Epithelial cell of esophagus (primary cell): ENCODE results near the gene FCN2.

Source experiments
- DNase-seq: peaks from one replicate; pipeline ENCODE4 v3.0.0; 2010; ENCODE audit warnings: low read depth
- H3K4me3 ChIP-seq: 2 replicates; pipeline ENCODE4 v1.5.1; 2011; ENCODE audit warnings: mild to moderate bottlenecking, low read length, control low read depth
- TF ChIP-seq, protein P1 (sequence below): IDR thresholded peaks from 2 replicates; pipeline ENCODE4 v1.5.1; 2011; ENCODE audit warnings: low read depth, mild to moderate bottlenecking, low read length, control low read depth, inconsistent platforms; ENCODE audit not compliant: insufficient read depth; ENCODE audit errors: missing control alignments

FCN2 gene

DNA sequence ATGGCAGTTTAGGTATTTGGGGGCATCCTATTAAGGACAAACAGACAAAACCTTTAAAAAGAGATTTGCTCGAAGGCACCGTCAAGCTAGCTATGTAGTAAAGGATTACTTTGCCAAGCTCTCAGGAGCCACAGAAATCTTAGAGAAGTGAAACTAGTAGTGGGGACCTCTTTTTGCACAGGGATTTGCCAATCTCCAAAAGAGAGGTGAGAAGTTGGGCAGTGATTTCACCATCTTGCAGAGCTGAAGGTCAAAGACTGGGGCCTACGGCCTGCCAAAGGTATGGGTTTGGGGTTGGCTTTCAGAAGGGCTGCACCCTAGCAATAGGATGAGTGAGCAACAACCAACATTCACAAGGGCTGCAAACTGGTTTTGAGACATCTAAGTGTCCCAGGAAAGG, 38.7 kb downstream of the FCN2 start:
- TF ChIP-seq, protein P1, sequence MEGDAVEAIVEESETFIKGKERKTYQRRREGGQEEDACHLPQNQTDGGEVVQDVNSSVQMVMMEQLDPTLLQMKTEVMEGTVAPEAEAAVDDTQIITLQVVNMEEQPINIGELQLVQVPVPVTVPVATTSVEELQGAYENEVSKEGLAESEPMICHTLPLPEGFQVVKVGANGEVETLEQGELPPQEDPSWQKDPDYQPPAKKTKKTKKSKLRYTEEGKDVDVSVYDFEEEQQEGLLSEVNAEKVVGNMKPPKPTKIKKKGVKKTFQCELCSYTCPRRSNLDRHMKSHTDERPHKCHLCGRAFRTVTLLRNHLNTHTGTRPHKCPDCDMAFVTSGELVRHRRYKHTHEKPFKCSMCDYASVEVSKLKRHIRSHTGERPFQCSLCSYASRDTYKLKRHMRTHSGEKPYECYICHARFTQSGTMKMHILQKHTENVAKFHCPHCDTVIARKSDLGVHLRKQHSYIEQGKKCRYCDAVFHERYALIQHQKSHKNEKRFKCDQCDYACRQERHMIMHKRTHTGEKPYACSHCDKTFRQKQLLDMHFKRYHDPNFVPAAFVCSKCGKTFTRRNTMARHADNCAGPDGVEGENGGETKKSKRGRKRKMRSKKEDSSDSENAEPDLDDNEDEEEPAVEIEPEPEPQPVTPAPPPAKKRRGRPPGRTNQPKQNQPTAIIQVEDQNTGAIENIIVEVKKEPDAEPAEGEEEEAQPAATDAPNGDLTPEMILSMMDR: no peak
- no peak overlapping the region for H3K4me3 ChIP-seq
- DNase-seq: no peak

DNA sequence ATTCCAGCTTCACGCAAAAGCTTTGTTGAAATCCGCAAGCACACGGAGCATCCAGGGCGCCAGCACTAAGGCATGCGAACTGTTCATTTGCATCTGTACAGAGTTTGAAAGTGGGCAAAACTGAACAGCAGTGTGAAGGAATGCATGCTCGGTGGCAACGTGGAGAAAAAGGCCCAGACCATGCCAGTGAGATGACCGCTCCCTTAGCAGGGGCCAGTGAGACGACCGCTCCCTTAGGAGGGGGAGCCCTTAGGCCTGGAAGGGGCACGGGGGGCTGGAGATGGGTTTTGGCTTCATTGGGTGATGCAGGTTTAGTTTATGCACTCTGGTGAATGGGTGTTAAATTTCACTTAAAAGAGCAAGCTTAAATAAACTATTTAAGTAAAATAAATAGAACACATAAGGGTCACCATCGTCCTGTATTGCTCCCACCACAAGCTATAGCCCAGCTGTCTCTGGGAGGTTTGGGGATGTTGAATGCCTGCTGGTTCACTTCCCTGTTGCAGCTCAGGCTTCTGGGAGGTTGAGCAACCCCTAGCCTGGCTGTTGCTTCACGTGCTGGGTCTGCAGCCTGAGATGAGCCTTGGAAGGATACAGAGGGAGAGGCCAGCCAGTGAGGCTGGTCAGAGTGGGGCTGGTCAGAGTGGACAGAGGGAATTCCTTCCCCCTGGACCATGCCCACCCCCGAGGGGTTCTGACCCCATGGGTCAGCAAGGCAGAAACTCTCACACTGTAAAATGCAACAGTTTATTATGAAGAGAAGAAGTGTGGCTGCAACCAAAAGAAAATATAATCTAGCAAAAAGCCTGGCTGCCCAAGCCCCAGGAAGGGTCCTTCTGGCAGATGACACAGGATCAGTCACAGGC, 41.7 kb downstream of the FCN2 start:
- DNase-seq: no peak
- TF ChIP-seq, protein P1: no peak
- H3K4me3 ChIP-seq: no peak overlapping the region

DNA sequence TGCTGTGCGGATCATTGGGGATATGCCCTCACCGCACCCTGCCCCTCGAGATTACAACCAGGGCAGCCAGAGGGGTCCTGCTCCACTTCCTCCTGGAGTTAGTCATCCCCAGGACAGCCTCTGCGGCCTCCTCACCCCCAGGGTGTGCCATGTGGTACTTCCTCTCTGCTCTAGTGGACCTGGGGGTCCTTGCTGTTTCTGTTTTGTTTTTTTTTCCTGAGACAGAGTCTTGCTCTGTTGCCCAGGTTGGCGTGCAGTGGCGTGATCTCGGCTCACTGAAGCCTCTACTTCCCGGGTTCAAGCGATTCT, 42.3 kb downstream of the FCN2 start:
- TF ChIP-seq, protein P1: no peak
- no peak for DNase-seq
- H3K4me3 ChIP-seq: no peak overlapping the region

DNA sequence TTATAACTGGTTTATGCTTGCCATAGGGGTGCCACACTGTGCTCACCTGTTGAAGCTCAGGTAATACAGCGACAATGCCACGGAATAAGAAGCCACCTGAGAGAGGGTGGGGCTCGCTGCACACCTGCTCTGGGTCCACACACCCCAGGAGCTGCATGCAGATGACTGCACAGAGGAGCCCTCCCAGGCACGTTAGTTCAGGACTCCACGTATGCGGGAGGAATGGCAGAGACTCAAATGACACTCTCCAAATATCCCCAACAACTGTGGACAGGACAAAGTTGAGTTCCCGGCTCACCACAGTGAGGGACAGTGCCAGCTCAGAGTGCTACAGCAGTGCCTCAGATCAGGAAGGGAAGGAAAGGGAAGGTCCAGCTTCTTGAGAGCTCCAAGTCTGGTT, 42.9 kb downstream of the FCN2 start:
- TF ChIP-seq, protein P1: no peak
- H3K4me3 ChIP-seq: no peak overlapping the region
- no peak for DNase-seq

DNA sequence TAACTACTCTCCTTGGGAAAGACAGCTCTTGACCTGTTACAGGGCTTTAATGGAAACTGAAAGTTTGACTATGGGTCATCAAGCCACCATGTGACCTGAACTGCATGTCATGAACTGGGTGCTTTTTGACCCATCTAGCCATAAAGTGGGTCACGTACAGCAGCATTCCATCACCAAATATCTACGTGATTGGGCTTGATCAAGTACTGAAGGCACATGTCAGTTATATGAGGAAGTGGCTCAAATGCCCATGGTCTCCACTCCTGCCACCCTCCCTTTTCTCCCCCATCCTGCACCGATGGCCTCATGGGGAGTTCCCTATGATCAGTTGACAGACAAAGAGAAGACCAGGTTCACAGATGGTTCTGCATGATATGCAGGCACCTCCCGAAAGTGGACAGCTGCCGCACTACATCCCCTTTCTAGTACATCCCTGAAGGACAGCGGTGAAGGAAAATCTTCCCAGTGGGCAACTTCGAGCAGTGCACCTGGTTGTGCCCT, 44.5 kb downstream of the FCN2 start:
- DNase-seq: no peak
- TF ChIP-seq, protein P1: no peak
- H3K4me3 ChIP-seq: no peak overlapping the region

DNA sequence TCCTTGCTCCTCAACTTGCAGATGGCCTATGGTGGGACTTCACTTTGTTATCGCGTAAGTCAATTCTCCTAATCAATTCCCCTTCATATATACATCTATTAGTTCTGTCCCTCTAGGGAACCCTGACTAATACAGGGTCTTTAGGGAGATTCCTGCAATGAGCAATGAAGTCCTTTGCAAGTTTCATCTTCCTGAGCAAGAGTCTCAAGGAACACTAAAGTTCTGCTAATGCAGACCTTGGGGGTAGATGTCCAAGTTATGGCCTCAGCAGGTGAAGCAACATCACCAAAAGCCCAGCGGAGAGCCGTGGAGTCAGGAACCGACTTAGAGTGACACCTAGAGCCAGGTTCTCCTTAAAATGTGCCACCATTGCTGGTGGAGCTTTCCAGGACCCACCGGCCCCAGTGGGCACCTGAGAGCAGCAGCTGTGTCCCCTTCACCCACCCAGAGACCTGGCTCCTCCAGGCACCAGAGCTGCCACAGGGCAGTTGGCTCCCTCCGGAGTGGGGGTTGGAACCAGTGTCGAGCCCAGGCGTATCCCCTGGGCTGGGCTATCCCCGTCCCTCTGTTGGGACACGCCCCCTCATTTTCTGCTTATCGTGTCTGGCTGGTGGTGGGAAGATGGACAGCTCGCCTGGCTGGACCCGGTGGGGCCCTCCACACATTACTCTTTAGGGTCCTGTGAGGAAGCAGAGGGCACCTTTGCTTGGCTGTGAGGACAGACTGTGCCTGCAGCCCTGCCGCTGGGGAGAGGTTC, 48.0 kb downstream of the FCN2 start:
- TF ChIP-seq, protein P1: no peak
- no peak overlapping the region for H3K4me3 ChIP-seq
- DNase-seq: no peak
